Astrocyte (in vitro differentiated cells and primary cell): ENCODE measurements around the gene RAMP2. TPM values are rescaled to one million over a fixed set of nuclear protein-coding genes. Genes with fewer than 3 reads are reported as not detected.
"Not testable (repeated sequence)": the region's sequence is repeated elsewhere in the genome, so short reads cannot be mapped to it uniquely, and the experiment has no call there.

Experiments used
- DNase-seq: peaks from one replicate; pipeline ENCODE4 v3.0.0-alpha.2; 2010; ENCODE audit warnings: low read depth
- FAIRE-seq: peaks from 2 replicates; lab custom pipeline; 2011; peaks lifted over from hg19 to GRCh38; lab: Jason Lieb, UNC
- H2AFZ ChIP-seq: 2 replicates; pipeline ENCODE4 v1.6.0; 2012; ENCODE audit warnings: low read depth, low read length, inconsistent platforms
- H3K27ac ChIP-seq: 2 replicates; pipeline ENCODE4 v1.5.1; 2011; ENCODE audit warnings: low read depth, low read length, inconsistent platforms
- H3K27me3 ChIP-seq: 2 replicates; pipeline ENCODE4 v1.6.0; 2011; ENCODE audit warnings: low read length, inconsistent platforms; ENCODE audit not compliant: insufficient read depth
- H3K36me3 ChIP-seq: 2 replicates; pipeline ENCODE4 v1.5.1; 2011; ENCODE audit warnings: low read length, inconsistent platforms; ENCODE audit not compliant: insufficient read depth
- H3K4me1 ChIP-seq: 2 replicates; pipeline ENCODE4 v1.5.1; 2011; ENCODE audit warnings: low read length, inconsistent platforms; ENCODE audit not compliant: insufficient read depth
- H3K4me2 ChIP-seq: 2 replicates; pipeline ENCODE4 v1.6.0; 2012; ENCODE audit warnings: low read length, inconsistent platforms
- H3K4me3 ChIP-seq: 2 replicates; pipeline ENCODE4 v1.5.1; 2011; ENCODE audit warnings: low read depth, mild to moderate bottlenecking, low read length, inconsistent platforms; ENCODE audit not compliant: insufficient read depth
- H3K79me2 ChIP-seq: 2 replicates; pipeline ENCODE4 v1.6.0; 2012; ENCODE audit warnings: mild to moderate bottlenecking, low read length, inconsistent platforms; ENCODE audit not compliant: insufficient read depth
- H3K9ac ChIP-seq: 2 replicates; pipeline ENCODE4 v1.6.0; 2012; ENCODE audit warnings: mild to moderate bottlenecking, low read length, inconsistent platforms
- H3K9me3 ChIP-seq: 2 replicates; pipeline ENCODE4 v1.5.1; 2012; ENCODE audit warnings: low read depth, mild to moderate bottlenecking, low read length, inconsistent platforms; ENCODE audit not compliant: insufficient read depth
- H4K20me1 ChIP-seq: 2 replicates; pipeline ENCODE4 v1.6.0; 2012; ENCODE audit warnings: low read length, inconsistent platforms; ENCODE audit not compliant: insufficient read depth
- H3K27ac Mint-ChIP-seq: one replicate; pipeline ENCODE4 v1.8.0; 2021; ENCODE audit warnings: mild to moderate bottlenecking, mixed read lengths; ENCODE audit not compliant: unreplicated experiment
- H3K27me3 Mint-ChIP-seq: one replicate; pipeline ENCODE4 v1.8.0; 2021; ENCODE audit warnings: low read depth, mixed read lengths; ENCODE audit not compliant: unreplicated experiment
- H3K36me3 Mint-ChIP-seq: one replicate; pipeline ENCODE4 v1.8.0; 2021; ENCODE audit warnings: low read depth, mixed read lengths; ENCODE audit not compliant: unreplicated experiment
- H3K4me1 Mint-ChIP-seq: one replicate; pipeline ENCODE4 v1.8.0; 2021; ENCODE audit warnings: low read depth, mixed read lengths; ENCODE audit not compliant: unreplicated experiment
- H3K4me3 Mint-ChIP-seq: one replicate; pipeline ENCODE4 v1.8.0; 2021; ENCODE audit warnings: mild to moderate bottlenecking, moderate library complexity, mixed read lengths; ENCODE audit not compliant: unreplicated experiment
- H3K9me3 Mint-ChIP-seq: one replicate; pipeline ENCODE4 v1.8.0; 2021; ENCODE audit warnings: mild to moderate bottlenecking, mixed read lengths; ENCODE audit not compliant: unreplicated experiment
- EZH2 ChIP-seq: IDR thresholded peaks from 2 replicates; pipeline ENCODE4 v1.6.1; 2012; ENCODE audit warnings: mild to moderate bottlenecking, low read length, inconsistent platforms; ENCODE audit not compliant: insufficient read depth
- total RNA-seq: library from RNA; stranded (reverse); gene quantifications from 2 replicates; pipeline ENCODE4 v1.2.1, GENCODE V29; 2021
- TF ChIP-seq, protein P1 (sequence below): IDR thresholded peaks from 2 replicates; pipeline ENCODE4 v1.5.1; 2011; ENCODE audit warnings: low read depth, mild to moderate bottlenecking, inconsistent platforms, low read length, moderate library complexity; ENCODE audit not compliant: insufficient read depth

Gene RAMP2
- total RNA-seq, 1 donor from 2014 or later = 6.1 TPM

- Histone ChIP-seq H3K9ac (no peak overlapping the region), H3K4me1 (no peaks in the 10 kb centered on the region), H3K27ac (no peak overlapping the region), H3K4me2 (no peak overlapping the region), H2AFZ (no peak overlapping the region), H3K79me2 (no peaks in the 10 kb centered on the region), H3K9me3 (no peaks in the 10 kb centered on the region), H4K20me1 (no peaks in the 10 kb centered on the region), H3K36me3 (peaks cover 36% of the 10 kb centered on the region), H3K4me3 (no peak overlapping the region), H3K27me3 (no peaks in the 10 kb centered on the region)
- no peak for TF ChIP-seq EZH2
- TF ChIP-seq, protein P1, sequence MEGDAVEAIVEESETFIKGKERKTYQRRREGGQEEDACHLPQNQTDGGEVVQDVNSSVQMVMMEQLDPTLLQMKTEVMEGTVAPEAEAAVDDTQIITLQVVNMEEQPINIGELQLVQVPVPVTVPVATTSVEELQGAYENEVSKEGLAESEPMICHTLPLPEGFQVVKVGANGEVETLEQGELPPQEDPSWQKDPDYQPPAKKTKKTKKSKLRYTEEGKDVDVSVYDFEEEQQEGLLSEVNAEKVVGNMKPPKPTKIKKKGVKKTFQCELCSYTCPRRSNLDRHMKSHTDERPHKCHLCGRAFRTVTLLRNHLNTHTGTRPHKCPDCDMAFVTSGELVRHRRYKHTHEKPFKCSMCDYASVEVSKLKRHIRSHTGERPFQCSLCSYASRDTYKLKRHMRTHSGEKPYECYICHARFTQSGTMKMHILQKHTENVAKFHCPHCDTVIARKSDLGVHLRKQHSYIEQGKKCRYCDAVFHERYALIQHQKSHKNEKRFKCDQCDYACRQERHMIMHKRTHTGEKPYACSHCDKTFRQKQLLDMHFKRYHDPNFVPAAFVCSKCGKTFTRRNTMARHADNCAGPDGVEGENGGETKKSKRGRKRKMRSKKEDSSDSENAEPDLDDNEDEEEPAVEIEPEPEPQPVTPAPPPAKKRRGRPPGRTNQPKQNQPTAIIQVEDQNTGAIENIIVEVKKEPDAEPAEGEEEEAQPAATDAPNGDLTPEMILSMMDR = no peak
- H3K4me1 Mint-ChIP-seq = no peaks in the 10 kb centered on the region
- peaks cover 5% of the 10 kb centered on the region for H3K36me3 Mint-ChIP-seq
- H3K9me3 Mint-ChIP-seq = no peaks in the 10 kb centered on the region
- DNase-seq (no peak), FAIRE-seq (no peak)
- H3K4me3 Mint-ChIP-seq = no peak overlapping the region
- no peaks in the 10 kb centered on the region for H3K27me3 Mint-ChIP-seq
- no peak overlapping the region for H3K27ac Mint-ChIP-seq
Observed at GRCh38 chr17:42723636-42724035, 37.4 kb upstream of the RAMP2 start.

DNA sequence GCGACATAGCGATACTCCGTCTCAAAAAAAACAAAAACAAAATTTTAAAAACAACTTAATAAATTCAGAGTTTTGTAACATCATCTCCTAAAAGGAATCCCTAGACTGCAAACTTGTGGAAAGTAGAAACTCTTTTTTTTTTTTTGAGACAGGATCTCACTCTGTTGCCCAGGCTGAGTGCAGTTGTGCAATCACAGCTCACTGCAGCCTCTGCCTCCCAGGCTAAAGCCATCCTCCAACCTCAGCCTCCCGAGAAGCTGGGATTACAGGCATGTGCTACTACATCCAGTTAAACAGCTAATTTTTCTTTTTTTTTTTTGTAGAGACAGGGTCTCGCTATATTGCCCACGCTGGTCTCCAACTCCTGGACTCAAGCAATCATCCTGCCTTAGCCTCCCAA lies 35.9 kb upstream of the RAMP2 start:
- no peak overlapping the region for H3K4me3 Mint-ChIP-seq

DNA sequence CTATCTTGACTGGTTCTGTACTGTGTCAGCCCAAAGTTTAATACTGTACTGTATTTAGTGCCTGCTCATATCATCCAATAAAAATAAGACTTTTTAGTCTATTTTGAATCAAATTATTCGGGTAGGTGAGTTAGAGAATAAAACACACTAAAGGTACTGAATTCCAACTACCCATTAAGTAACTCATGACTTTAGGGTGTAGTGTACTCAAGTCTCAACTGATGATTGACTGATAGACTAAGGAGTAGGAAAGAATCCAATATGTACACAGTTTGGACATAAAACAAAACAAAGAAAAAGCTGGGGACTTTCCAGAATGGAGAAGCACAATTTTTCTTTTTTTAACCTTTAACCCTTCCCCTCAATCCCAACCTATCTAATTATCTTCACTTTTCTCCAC lies 20.3 kb upstream of the RAMP2 start:
- Mint-ChIP-seq H3K27me3 (peaks cover 2% of the 10 kb centered on the region), H3K27ac (no peak overlapping the region), H3K4me1 (peaks cover 5% of the 10 kb centered on the region), H3K36me3 (no peaks in the 10 kb centered on the region), H3K4me3 (no peak overlapping the region), H3K9me3 (no peaks in the 10 kb centered on the region)
- Histone ChIP-seq H3K79me2 (peaks cover 18% of the 10 kb centered on the region), H3K27ac (no peak overlapping the region), H3K27me3 (no peaks in the 10 kb centered on the region), H3K4me1 (peaks cover 10% of the 10 kb centered on the region), H3K9ac (no peak overlapping the region), H3K4me2 (no peak overlapping the region), H3K9me3 (peaks cover 3% of the 10 kb centered on the region), H4K20me1 (no peaks in the 10 kb centered on the region), H3K36me3 (no peaks in the 10 kb centered on the region), H2AFZ (no peak overlapping the region), H3K4me3 (no peak overlapping the region)
- TF ChIP-seq, protein P1 = no peak
- TF ChIP-seq EZH2 = no peak
- no peak for FAIRE-seq
- DNase-seq = no peak

More for the DNA sequence above, 35.9 kb upstream of the RAMP2 start:
- no peak overlapping the region for H3K27ac ChIP-seq
- no peak overlapping the region for H2AFZ ChIP-seq
- peaks cover 6% of the 10 kb centered on the region for H3K36me3 Mint-ChIP-seq
- no peak overlapping the region for H3K4me2 ChIP-seq
- H3K36me3 ChIP-seq = peaks cover 35% of the 10 kb centered on the region
- no peaks in the 10 kb centered on the region for H3K27me3 Mint-ChIP-seq
- no peak overlapping the region for H3K9ac ChIP-seq
- TF ChIP-seq EZH2 = no peak
- TF ChIP-seq, protein P1 = no peak
- H3K27ac Mint-ChIP-seq = no peak overlapping the region
- H3K9me3 Mint-ChIP-seq = no peaks in the 10 kb centered on the region
- no peak for FAIRE-seq
- H4K20me1 ChIP-seq = no peaks in the 10 kb centered on the region
- DNase-seq = no peak
- H3K27me3 ChIP-seq = no peaks in the 10 kb centered on the region
- H3K79me2 ChIP-seq = no peaks in the 10 kb centered on the region
- H3K4me1 ChIP-seq = no peaks in the 10 kb centered on the region
- no peak overlapping the region for H3K4me3 ChIP-seq
- H3K9me3 ChIP-seq = no peaks in the 10 kb centered on the region
- no peaks in the 10 kb centered on the region for H3K4me1 Mint-ChIP-seq

- Histone ChIP-seq H3K4me1 (peaks cover 10% of the 10 kb centered on the region), H3K79me2 (peaks cover 18% of the 10 kb centered on the region)
- H4K20me1 ChIP-seq, H3K4me2 ChIP-seq, H3K9me3 ChIP-seq, H3K4me1 Mint-ChIP-seq, H3K27me3 Mint-ChIP-seq, H3K36me3 ChIP-seq, H3K9ac ChIP-seq, DNase-seq, H3K27ac ChIP-seq, H3K4me3 Mint-ChIP-seq, H3K36me3 Mint-ChIP-seq, H3K4me3 ChIP-seq, FAIRE-seq, H2AFZ ChIP-seq, H3K27me3 ChIP-seq, H3K9me3 Mint-ChIP-seq: not testable (repeated sequence)
- H3K27ac Mint-ChIP-seq = peak overlapping the region; percentile 34
Observed at GRCh38 chr17:42742916-42743315, 18.1 kb upstream of the RAMP2 start.
